Activated naive CD4-positive, alpha-beta T cell treated with anti-CD3 and anti-CD28 coated beads, Interleukin-2, amount 10 ng/mL, durations not matched to agents 7 days and 5 days (primary cell): ENCODE results near the gene SELENOS.
A peak's percentile ranks its signal among the peaks of the same experiment; 100 is the strongest.

ENCODE experiments used
- CTCF ChIA-PET: fragments of 350-600 bp; sonication (Branson Sonifier 250); formaldehyde crosslinking; loops from one replicate; lab custom pipeline; 2021; ENCODE audit warnings: antibody characterized with exemption; lab: Charles Lee
- DNase-seq: peaks from one replicate; pipeline ENCODE4 v3.0.0-alpha.2; 2020
- H3K27ac Mint-ChIP-seq: one replicate; pipeline ENCODE4 v1.8.0; 2021; ENCODE audit warnings: mild to moderate bottlenecking, moderate library complexity, mixed read lengths
- H3K27me3 Mint-ChIP-seq: one replicate; pipeline ENCODE4 v1.8.0; 2021; ENCODE audit warnings: mild to moderate bottlenecking, mixed read lengths
- H3K36me3 Mint-ChIP-seq: one replicate; pipeline ENCODE4 v1.8.0; 2021; ENCODE audit warnings: mixed read lengths
- H3K4me1 Mint-ChIP-seq: one replicate; pipeline ENCODE4 v1.8.0; 2021; ENCODE audit warnings: mixed read lengths
- H3K4me3 Mint-ChIP-seq: one replicate; pipeline ENCODE4 v1.8.0; 2021; ENCODE audit warnings: mild to moderate bottlenecking, moderate library complexity, mixed read lengths
- H3K9me3 Mint-ChIP-seq: one replicate; pipeline ENCODE4 v1.8.0; 2021; ENCODE audit warnings: mixed read lengths

SELENOS gene

DNA sequence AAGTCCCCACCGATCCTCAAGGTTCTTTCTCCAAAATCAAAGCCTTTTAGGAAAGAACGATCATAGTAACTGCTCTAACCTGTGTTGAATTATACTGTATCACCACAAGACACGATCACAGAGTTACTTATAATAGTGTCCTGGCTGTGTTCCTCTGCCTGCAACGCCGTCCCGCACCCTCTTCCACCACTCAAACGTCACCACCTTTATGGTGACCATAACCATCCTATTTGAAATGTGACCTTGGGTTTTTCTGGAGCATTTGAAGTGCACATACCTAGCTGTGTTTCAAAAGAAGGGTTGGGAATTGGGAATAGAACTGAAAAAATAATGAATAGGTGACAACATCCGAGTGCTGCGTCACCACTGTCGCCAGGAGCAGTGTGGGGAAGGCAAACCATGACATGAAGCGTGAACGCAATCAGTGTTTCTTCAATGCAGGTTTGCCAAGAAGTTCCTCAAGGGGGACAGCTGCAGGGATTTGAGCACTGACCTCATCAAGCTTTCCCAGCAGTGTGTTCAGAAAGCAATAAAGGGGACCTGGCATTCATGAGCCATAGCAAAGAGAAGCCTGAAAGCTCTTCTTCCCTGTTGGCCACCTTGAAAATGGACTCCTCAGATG is 769 bp upstream of the SELENOS start:
- Mint-ChIP-seq H3K4me3 (peak overlapping the region; percentile 93), H3K27ac (peak overlapping the region; percentile 85), H3K27me3 (no peaks in the 10 kb centered on the region), H3K36me3 (peaks cover 55% of the 10 kb centered on the region), H3K4me1 (peaks cover 29% of the 10 kb centered on the region), H3K9me3 (no peaks in the 10 kb centered on the region)
- no peak for DNase-seq
- CTCF ChIA-PET = interaction anchor here (0.9 to 1.3 kb wide), 3 partner anchors 12 to 370 kb away, joined by 3 to 5 read pairs (median 3); no protein-coding TSS in a partner anchor

DNA sequence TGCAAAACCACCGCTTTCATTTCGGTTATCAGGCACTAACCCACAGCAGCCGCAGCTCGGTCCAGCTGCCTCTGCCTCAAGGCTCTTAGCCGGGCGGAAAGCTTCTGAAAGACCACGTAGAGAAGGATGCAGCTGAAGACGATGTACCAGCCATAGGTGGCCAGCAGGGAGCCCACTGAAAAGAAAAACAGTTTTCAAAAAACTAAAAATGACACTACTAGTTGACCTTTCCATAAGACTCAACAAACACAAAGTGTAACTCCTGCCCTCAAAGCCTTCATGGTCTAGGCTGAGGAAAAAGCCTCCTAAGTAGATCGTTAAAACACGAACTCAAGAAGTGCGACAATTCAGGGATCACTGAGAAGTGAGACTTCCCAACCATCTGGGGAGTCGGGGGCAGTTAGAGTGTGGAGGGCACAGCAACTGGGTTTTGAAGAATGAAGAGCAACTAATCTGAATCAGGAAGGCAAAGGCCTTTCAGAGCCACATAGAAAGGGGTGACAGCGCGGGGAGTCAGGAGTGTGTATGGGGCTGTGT is 716 bp downstream of the SELENOS start:
- Mint-ChIP-seq H3K36me3 (peaks cover 50% of the 10 kb centered on the region), H3K4me1 (peaks cover 29% of the 10 kb centered on the region), H3K27me3 (no peaks in the 10 kb centered on the region), H3K4me3 (peak overlapping the region; percentile 93), H3K9me3 (no peaks in the 10 kb centered on the region), H3K27ac (peak overlapping the region; percentile 88)
- CTCF ChIA-PET = interaction anchor here (0.7 to 4.2 kb wide), 4 partner anchors 12 to 238 kb away, joined by 3 to 19 read pairs (median 4); no protein-coding TSS in a partner anchor
- peak; percentile 36 for DNase-seq

- H3K9me3 Mint-ChIP-seq = no peaks in the 10 kb centered on the region
- H3K4me3 Mint-ChIP-seq = no peak overlapping the region
- no peaks in the 10 kb centered on the region for H3K27me3 Mint-ChIP-seq
- H3K4me1 Mint-ChIP-seq = peaks cover 29% of the 10 kb centered on the region
- peaks cover 50% of the 10 kb centered on the region for H3K36me3 Mint-ChIP-seq
- CTCF ChIA-PET = interaction anchor here (1.2 to 4.2 kb wide), 6 partner anchors 14 to 266 kb away, joined by 4 to 19 read pairs (median 6); partner anchors contain the start of gene SNRPA1
- H3K27ac Mint-ChIP-seq = peak overlapping the region; percentile 11
- no peak for DNase-seq
Observed at GRCh38 chr15:101275018-101275417, 2.3 kb downstream of the SELENOS start.

- DNase-seq = no peak
- no peak overlapping the region for H3K4me3 Mint-ChIP-seq
- CTCF ChIA-PET = interaction anchor here (1.1 to 4.2 kb wide), 5 partner anchors 15 to 368 kb away, joined by 3 to 19 read pairs (median 7); no protein-coding TSS in a partner anchor
- peaks cover 49% of the 10 kb centered on the region for H3K36me3 Mint-ChIP-seq
- no peak overlapping the region for H3K27ac Mint-ChIP-seq
- no peaks in the 10 kb centered on the region for H3K9me3 Mint-ChIP-seq
- H3K4me1 Mint-ChIP-seq = peaks cover 26% of the 10 kb centered on the region
- H3K27me3 Mint-ChIP-seq = no peaks in the 10 kb centered on the region
Observed at GRCh38 chr15:101273534-101273933, 3.8 kb downstream of the SELENOS start.

GRCh38 chr15:101272584-101272983 is 4.7 kb downstream of the SELENOS start:
- Mint-ChIP-seq H3K27ac (no peak overlapping the region), H3K4me1 (peaks cover 20% of the 10 kb centered on the region), H3K4me3 (no peak overlapping the region), H3K36me3 (peaks cover 49% of the 10 kb centered on the region), H3K27me3 (no peaks in the 10 kb centered on the region), H3K9me3 (no peaks in the 10 kb centered on the region)
- CTCF ChIA-PET = interaction anchor here (1.1 to 4.2 kb wide), 5 partner anchors 16 to 369 kb away, joined by 3 to 19 read pairs (median 7); no protein-coding TSS in a partner anchor
- DNase-seq = no peak

DNA sequence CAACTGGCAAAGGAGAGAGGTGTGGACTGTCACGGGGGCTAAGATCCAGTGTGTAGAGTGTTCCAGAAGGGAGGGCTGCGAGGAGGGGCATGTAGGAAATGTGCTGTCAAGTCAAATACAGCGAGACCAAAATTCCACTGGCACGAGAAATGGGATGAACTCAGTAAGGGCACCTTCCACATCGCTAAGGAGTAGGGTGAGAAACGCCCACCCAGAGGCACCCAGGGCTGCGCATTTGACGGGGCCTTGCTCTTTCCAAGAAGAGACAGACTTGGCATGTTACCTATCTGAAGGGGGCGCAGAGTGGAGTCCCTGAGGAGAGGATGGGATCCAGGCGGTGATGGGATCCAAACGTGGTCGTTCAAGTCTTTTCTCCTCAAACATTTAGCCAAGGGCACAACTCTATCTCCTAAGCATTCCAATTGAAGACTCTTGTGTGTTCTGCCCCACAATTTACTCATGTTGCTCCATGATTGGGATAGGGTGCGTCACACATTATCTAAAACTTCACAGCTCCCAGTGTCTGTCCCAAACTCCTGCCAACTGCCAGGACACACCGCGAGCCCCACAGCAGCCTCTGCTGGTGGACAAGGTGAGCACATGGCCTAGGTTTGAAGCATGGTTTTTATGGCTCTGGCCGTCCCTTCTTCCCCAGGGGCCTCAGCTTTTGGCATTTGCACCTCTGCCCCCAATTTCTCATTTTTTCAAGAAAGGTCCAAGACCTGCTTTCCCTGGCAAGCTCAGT is 7.6 kb downstream of the SELENOS start:
- H3K4me1 Mint-ChIP-seq = peaks cover under 1% of the 10 kb centered on the region
- H3K27ac Mint-ChIP-seq = no peak overlapping the region
- CTCF ChIA-PET = interaction anchor here (0.6 to 1.7 kb wide), 10 partner anchors 9 to 293 kb away, joined by 3 to 5 read pairs (median 3); no protein-coding TSS in a partner anchor
- no peaks in the 10 kb centered on the region for H3K9me3 Mint-ChIP-seq
- H3K27me3 Mint-ChIP-seq = peaks cover under 1% of the 10 kb centered on the region
- H3K4me3 Mint-ChIP-seq = no peak overlapping the region
- DNase-seq = no peak
- peaks cover 41% of the 10 kb centered on the region for H3K36me3 Mint-ChIP-seq

DNA sequence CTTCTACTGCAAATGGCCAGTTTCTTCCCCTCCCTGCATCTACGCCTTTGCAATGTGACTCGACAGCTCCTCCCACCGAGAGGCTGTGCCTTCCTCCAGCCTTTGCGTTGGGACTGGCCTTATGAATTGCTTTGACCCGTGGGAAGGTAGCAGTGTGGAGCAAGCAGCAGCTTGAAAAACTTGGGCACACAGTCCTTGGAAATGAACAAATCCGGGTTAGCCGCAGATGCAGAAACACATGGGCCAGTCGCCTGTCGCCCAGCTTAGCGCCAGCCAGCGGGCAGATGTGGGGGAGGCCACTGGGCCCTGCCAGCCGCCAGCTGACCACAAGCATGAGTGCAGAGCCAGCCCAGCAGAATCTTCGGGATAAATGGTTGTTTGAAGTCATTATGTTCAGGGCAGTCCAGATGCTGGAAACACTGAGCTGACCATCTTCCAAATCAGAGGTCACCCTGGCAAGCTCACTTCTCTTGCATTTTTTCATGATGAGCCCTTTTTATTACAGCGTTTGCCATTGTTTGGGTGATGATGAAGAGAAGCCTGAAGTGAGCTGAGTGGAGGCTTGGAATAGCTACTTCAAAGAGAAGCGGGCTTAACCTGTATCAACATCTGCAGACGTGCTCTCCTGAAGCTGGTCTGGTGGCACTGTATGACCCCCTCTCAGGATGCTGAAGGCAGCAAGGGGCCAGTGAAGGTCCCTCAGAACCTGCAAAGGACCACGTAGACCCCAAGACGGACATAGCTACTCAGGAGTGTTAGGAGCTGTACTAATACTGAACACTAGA is 9.8 kb downstream of the SELENOS start:
- H3K36me3 Mint-ChIP-seq = peaks cover 20% of the 10 kb centered on the region
- H3K9me3 Mint-ChIP-seq = no peaks in the 10 kb centered on the region
- H3K27ac Mint-ChIP-seq = no peak overlapping the region
- DNase-seq = no peak
- H3K4me1 Mint-ChIP-seq = no peaks in the 10 kb centered on the region
- no peak overlapping the region for H3K4me3 Mint-ChIP-seq
- peaks cover 14% of the 10 kb centered on the region for H3K27me3 Mint-ChIP-seq
- CTCF ChIA-PET = interaction anchor here (0.6 to 2.7 kb wide), 7 partner anchors 9 to 1322 kb away, joined by 3 to 15 read pairs (median 3); no protein-coding TSS in a partner anchor

DNA sequence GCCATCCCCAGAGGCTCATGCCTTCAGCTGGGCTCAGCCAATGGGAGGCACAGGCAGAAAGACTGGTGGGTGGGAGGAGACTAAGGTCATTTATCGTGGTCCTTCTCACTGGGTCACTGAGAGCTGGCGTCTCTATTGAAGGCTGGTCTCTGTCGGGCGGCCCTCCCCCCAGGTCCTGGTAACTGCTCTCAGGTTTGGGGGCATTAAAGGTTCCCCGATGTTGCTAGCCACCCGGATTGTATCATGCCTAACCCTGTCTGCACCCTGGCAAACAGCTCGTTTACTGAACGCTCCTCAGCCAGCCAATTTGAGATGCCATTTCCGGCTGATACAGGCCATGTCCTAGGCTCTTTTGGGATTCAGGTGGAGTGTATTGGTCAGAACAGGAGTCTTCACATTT is 10.5 kb downstream of the SELENOS start:
- Mint-ChIP-seq H3K4me1 (no peaks in the 10 kb centered on the region), H3K9me3 (no peaks in the 10 kb centered on the region), H3K27ac (no peak overlapping the region), H3K4me3 (no peak overlapping the region), H3K27me3 (peaks cover 20% of the 10 kb centered on the region), H3K36me3 (peaks cover 18% of the 10 kb centered on the region)
- DNase-seq = no peak
- CTCF ChIA-PET = interaction anchor here (1.1 to 2.7 kb wide), 3 partner anchors 9 to 259 kb away, joined by 3 to 15 read pairs (median 7); no protein-coding TSS in a partner anchor

DNA sequence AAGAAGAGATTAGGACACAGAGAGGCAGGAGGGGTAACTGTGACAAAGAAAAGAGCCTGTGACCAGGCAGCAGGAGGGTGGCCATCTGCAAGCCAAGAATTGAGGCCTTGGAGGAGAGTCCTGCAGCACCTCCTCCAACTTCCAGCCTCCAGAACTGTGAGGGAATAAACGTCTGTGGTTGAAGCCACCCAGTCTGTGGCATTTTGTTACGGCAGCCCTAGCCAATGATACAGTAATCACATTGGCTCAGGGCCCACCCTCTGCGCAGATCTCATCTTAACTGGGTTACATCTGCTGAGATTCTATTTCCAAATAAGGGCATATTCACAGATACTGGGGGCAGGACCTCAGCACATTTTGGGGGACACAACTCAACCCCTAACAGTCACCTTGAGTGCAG is 11.3 kb downstream of the SELENOS start:
- CTCF ChIA-PET = interaction anchor here (2.7 kb wide), 1 partner anchor 8 kb away, joined by 15 read pairs; no protein-coding TSS in a partner anchor
- Mint-ChIP-seq H3K4me3 (no peak overlapping the region), H3K27ac (no peak overlapping the region), H3K27me3 (peaks cover 20% of the 10 kb centered on the region), H3K4me1 (no peaks in the 10 kb centered on the region), H3K36me3 (peaks cover 12% of the 10 kb centered on the region), H3K9me3 (no peaks in the 10 kb centered on the region)
- DNase-seq = no peak

GRCh38 chr15:101264911-101265641 is 12.2 kb downstream of the SELENOS start:
- Mint-ChIP-seq H3K4me1 (no peaks in the 10 kb centered on the region), H3K27ac (no peak overlapping the region), H3K9me3 (no peaks in the 10 kb centered on the region), H3K36me3 (peaks cover 7% of the 10 kb centered on the region), H3K4me3 (no peak overlapping the region), H3K27me3 (peaks cover 29% of the 10 kb centered on the region)
- no peak for DNase-seq
- CTCF ChIA-PET = no interaction called here

DNA sequence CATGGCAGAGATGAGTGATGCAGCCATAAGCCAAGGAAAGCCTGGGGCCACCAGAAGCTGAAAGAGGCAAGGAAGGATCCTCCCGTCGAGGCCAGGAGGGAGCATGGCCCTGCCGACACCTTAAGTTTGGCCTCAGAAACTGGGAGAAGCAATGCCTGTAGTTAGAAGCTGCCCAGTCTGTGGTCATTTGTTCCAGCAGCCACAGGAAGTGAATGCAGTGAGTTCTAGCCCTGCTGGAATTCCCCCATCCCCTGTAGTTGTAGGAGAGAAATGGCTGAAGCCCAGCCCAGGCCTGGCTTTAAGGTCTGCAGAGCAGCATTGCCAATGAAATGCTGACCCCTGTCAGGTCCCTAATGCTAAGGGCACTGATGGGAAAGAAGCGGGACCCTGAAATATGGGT is 13.3 kb downstream of the SELENOS start:
- Mint-ChIP-seq H3K27ac (no peak overlapping the region), H3K27me3 (peaks cover 33% of the 10 kb centered on the region), H3K36me3 (peaks cover under 1% of the 10 kb centered on the region), H3K9me3 (no peaks in the 10 kb centered on the region), H3K4me3 (no peak overlapping the region), H3K4me1 (no peaks in the 10 kb centered on the region)
- CTCF ChIA-PET = no interaction called here
- DNase-seq = no peak

GRCh38 chr15:101262551-101262950 is 14.7 kb downstream of the SELENOS start:
- no peak overlapping the region for H3K27ac Mint-ChIP-seq
- H3K4me3 Mint-ChIP-seq = no peak overlapping the region
- H3K27me3 Mint-ChIP-seq = peaks cover 40% of the 10 kb centered on the region

More at GRCh38 chr15:101262551-101262950, 14.7 kb downstream of the SELENOS start:
- DNase-seq = no peak
- no peaks in the 10 kb centered on the region for H3K36me3 Mint-ChIP-seq
- no peaks in the 10 kb centered on the region for H3K4me1 Mint-ChIP-seq
- CTCF ChIA-PET = interaction anchor here (1.4 to 3.3 kb wide), 5 partner anchors 27 to 254 kb away, joined by 4 to 27 read pairs (median 6); no protein-coding TSS in a partner anchor
- no peaks in the 10 kb centered on the region for H3K9me3 Mint-ChIP-seq
